Measurements from ENCODE around the gene SAGE1. TPM values are rescaled to one million over a fixed set of nuclear protein-coding genes. Genes with fewer than 3 reads are reported as not detected.

SAGE1 gene
- total and polyA plus RNA-seq, 9 of the 15 experiments (the other 6 are each of a cell fraction or from before 2014, with no cell fraction given) = 14.6 to 79.2 (median 29.3) TPM

DNA sequence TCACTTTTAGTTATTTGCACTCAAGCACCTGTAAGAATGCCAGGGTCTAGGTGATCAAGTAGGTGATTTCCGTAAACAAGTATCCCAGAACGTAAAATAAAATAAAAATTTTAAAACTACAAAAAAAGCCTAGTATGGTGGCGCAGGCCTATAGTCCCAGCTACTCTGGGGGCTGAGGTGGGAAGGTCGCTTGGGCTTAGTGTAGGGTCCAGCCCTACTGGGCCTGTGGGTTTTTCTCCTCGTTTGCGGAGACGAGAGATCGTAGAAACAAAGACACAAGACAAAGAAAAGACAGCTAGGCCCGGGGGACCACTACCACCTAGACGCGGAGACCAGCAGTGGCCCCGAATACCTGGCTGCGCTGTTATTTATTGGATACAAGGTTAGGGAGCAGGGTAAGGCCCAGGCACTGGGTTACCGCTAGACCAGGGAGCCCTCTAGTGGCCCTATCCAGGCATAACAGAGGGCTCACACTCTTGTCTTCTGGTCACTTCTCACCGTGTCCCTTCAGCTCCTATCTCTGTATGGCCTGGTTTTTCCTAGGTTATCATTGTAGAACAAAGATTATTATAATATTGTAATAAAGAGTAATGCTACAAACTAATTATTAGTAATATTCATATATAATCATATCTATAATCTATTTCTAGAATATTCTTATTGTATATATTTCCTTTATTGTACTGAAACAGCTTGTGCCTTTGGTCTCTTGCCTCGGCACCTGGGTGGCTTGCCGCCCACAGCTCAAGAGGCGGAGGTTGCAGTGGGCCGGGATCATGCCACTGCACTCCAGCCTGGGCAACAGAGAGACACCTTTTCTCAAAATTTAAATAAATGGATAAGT is 38.4 kb downstream of the SAGE1 start:
- ChIA-PET POLR2A (interaction anchor here (1.4 kb wide), 1 partner anchor 38 kb away, joined by 4 read pairs; the partner anchor contains the start of genes CT45A10 and SAGE1), CTCF (ENCODE audit: low intra/inter-chr PET ratio) (interaction anchor here (0.7 to 0.9 kb wide), 2 partner anchors 192 to 224 kb away, joined by 3 read pairs; no protein-coding TSS in a partner anchor)
- no peaks in the 10 kb centered on the region for H4K20me1 ChIP-seq (replicated peaks; ENCODE audit: control insufficient read depth, insufficient read depth, low read length)
- no peak overlapping the region for H3K9ac ChIP-seq (ENCODE audit: insufficient read depth in 1 of 2, low read depth in 2 of 2, low read length in 2 of 2)
- intact Hi-C loops (cut with micrococcal nuclease) (loop anchor here (1.0 to 10.0 kb wide), 2 partner anchors 192 to 297 kb away; no protein-coding TSS in a partner anchor), in situ Hi-C loops (cut with MboI) (loop anchor here (25.0 kb wide), 1 partner anchor 195 kb away; no protein-coding TSS in a partner anchor)
- H3K9me1 ChIP-seq (ENCODE audit: control insufficient read depth, insufficient read depth, low read length) = no peaks in the 10 kb centered on the region
- H3K4me1 ChIP-seq (replicated peaks in 1 of 2; ENCODE audit: control insufficient read depth in 2 of 2, insufficient read depth in 2 of 2, low read length in 2 of 2) = no peaks in the 10 kb centered on the region
- no peaks in the 10 kb centered on the region; a peak in 2 of 5 replicates for H3K27me3 ChIP-seq (ENCODE audit: control insufficient read depth in 2 of 2, insufficient read depth in 2 of 2, low read length in 2 of 2)
- FAIRE-seq = peak; percentile 82
- no peaks in the 10 kb centered on the region for H3K36me3 ChIP-seq (ENCODE audit: control insufficient read depth, insufficient read depth, low read length)
- peak overlapping the region; percentile 72; the same call in 1 of the 2 replicates for H2AFZ ChIP-seq (ENCODE audit: low read depth, low read length)
- H3K4me3 ChIP-seq = no peak overlapping the region
- 17% methylated on average over 17 of the region's 19 CpGs for WGBS (ENCODE audit: insufficient coverage, low coverage, missing lambda C conversion rate)
- no TSS peak for BruUV-seq (replicated peaks)
- peak; percentile 97 for ATAC-seq
- no peak overlapping the region for H3K4me2 ChIP-seq (ENCODE audit: insufficient read depth, low read length)
- no peaks in the 10 kb centered on the region for H3K79me2 ChIP-seq (ENCODE audit: control insufficient read depth, insufficient read depth, low read length)
- peak; percentile 10 to 74 (median 48) for DNase-seq (ENCODE audit: extremely low read depth in 1 of 4, low spot score in 3 of 4)
- H3K27ac ChIP-seq (ENCODE audit: extremely low read depth, low read depth, low read length) = no peak overlapping the region
- H3K9me3 ChIP-seq (replicated peaks; ENCODE audit: control insufficient read depth, insufficient read depth, low read depth, low read length) = no peaks in the 10 kb centered on the region
- TF ChIP-seq SMC3 (conservative IDR thresholded peaks at IDR 0.05; ENCODE audit: insufficient read depth, low read depth, low read length) = peak; percentile 72
- no peak for TF ChIP-seq SRSF3 (IDR thresholded peaks at IDR 0.05; ENCODE audit: insufficient read depth, low read length)
- TF ChIP-seq, protein P1, sequence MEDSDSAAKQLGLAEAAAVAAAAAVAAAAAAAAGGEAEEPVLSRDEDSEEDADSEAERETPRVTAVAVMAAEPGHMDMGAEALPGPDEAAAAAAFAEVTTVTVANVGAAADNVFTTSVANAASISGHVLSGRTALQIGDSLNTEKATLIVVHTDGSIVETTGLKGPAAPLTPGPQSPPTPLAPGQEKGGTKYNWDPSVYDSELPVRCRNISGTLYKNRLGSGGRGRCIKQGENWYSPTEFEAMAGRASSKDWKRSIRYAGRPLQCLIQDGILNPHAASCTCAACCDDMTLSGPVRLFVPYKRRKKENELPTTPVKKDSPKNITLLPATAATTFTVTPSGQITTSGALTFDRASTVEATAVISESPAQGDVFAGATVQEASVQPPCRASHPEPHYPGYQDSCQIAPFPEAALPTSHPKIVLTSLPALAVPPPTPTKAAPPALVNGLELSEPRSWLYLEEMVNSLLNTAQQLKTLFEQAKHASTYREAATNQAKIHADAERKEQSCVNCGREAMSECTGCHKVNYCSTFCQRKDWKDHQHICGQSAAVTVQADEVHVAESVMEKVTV (CRISPR knock-in tag; IDR thresholded peaks at IDR 0.05) = peak; percentile 27; the same call in 1 of the 2 replicates
- TF ChIP-seq RB1 (IDR thresholded peaks at IDR 0.05; ENCODE audit: low read depth) = 0 out of 2 replicates have a peak, but pooled peaks have one; percentile 19
- 0 out of 2 replicates have a peak, but pooled peaks have one; percentile 20 for TF ChIP-seq CC2D1A (IDR thresholded peaks at IDR 0.05)
- TF ChIP-seq, protein P2, sequence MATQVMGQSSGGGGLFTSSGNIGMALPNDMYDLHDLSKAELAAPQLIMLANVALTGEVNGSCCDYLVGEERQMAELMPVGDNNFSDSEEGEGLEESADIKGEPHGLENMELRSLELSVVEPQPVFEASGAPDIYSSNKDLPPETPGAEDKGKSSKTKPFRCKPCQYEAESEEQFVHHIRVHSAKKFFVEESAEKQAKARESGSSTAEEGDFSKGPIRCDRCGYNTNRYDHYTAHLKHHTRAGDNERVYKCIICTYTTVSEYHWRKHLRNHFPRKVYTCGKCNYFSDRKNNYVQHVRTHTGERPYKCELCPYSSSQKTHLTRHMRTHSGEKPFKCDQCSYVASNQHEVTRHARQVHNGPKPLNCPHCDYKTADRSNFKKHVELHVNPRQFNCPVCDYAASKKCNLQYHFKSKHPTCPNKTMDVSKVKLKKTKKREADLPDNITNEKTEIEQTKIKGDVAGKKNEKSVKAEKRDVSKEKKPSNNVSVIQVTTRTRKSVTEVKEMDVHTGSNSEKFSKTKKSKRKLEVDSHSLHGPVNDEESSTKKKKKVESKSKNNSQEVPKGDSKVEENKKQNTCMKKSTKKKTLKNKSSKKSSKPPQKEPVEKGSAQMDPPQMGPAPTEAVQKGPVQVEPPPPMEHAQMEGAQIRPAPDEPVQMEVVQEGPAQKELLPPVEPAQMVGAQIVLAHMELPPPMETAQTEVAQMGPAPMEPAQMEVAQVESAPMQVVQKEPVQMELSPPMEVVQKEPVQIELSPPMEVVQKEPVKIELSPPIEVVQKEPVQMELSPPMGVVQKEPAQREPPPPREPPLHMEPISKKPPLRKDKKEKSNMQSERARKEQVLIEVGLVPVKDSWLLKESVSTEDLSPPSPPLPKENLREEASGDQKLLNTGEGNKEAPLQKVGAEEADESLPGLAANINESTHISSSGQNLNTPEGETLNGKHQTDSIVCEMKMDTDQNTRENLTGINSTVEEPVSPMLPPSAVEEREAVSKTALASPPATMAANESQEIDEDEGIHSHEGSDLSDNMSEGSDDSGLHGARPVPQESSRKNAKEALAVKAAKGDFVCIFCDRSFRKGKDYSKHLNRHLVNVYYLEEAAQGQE (IDR thresholded peaks at IDR 0.05; ENCODE audit: borderline replicate concordance) = peak; percentile 78
- TF ChIP-seq, protein P2 (CRISPR knock-in tag; IDR thresholded peaks at IDR 0.05; ENCODE audit: low read depth) = no peak
- peak; percentile 78 to 85 for TF ChIP-seq RAD21 (CRISPR knock-in tag; conservative IDR thresholded peaks at IDR 0.05 in 1 of 2, IDR thresholded peaks at IDR 0.05 in 1 of 2)
- no peak for TF ChIP-seq NCOA6 (IDR thresholded peaks at IDR 0.05)
